ENCODE results near the gene CLTB.

GRCh38 chr5:176379881-176380280 lies 36.5 kb downstream of the CLTB start:
- TF ChIP-seq, protein P1, sequence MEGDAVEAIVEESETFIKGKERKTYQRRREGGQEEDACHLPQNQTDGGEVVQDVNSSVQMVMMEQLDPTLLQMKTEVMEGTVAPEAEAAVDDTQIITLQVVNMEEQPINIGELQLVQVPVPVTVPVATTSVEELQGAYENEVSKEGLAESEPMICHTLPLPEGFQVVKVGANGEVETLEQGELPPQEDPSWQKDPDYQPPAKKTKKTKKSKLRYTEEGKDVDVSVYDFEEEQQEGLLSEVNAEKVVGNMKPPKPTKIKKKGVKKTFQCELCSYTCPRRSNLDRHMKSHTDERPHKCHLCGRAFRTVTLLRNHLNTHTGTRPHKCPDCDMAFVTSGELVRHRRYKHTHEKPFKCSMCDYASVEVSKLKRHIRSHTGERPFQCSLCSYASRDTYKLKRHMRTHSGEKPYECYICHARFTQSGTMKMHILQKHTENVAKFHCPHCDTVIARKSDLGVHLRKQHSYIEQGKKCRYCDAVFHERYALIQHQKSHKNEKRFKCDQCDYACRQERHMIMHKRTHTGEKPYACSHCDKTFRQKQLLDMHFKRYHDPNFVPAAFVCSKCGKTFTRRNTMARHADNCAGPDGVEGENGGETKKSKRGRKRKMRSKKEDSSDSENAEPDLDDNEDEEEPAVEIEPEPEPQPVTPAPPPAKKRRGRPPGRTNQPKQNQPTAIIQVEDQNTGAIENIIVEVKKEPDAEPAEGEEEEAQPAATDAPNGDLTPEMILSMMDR (IDR thresholded peaks at IDR 0.05; ENCODE audit: insufficient read depth, low read depth, low read length): no peak
- TF ChIP-seq EZH2 (IDR thresholded peaks at IDR 0.05; ENCODE audit: insufficient read depth, low read length): no peak
